GM18867 (cell line): ENCODE data around the gene NEDD8.

Source experiments
- ATAC-seq: cut with Tn5 transposase; IDR thresholded peaks from one replicate; pipeline ENCODE4 v1.9.1; 2021; ENCODE audit warnings: mild to moderate bottlenecking, moderate library complexity; ENCODE audit not compliant: unreplicated experiment

The NEDD8 gene

DNA sequence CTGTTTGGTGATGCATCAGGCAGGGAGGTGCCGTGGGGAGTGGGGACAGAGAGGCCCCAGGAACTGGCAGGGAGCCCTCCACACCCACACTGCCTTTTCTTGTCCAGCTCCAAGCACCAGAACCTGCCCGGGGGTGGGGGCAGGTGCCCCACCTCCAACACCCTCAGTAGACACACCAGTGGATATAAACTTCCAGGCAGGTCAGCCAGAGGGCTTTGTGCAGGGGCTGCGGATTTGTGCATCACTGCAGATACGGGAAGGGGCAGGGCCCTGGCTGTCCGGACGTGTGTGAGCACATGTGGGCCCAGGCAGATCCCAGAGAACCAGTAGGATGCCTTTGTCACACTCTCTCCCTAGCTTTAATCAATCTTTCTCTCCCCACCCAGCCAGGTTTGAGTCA lies 32.1 kb upstream of the NEDD8 start:
- no peak for ATAC-seq

GRCh38 chr14:24263848-24264247 lies 31.7 kb upstream of the NEDD8 start:
- no peak for ATAC-seq

DNA sequence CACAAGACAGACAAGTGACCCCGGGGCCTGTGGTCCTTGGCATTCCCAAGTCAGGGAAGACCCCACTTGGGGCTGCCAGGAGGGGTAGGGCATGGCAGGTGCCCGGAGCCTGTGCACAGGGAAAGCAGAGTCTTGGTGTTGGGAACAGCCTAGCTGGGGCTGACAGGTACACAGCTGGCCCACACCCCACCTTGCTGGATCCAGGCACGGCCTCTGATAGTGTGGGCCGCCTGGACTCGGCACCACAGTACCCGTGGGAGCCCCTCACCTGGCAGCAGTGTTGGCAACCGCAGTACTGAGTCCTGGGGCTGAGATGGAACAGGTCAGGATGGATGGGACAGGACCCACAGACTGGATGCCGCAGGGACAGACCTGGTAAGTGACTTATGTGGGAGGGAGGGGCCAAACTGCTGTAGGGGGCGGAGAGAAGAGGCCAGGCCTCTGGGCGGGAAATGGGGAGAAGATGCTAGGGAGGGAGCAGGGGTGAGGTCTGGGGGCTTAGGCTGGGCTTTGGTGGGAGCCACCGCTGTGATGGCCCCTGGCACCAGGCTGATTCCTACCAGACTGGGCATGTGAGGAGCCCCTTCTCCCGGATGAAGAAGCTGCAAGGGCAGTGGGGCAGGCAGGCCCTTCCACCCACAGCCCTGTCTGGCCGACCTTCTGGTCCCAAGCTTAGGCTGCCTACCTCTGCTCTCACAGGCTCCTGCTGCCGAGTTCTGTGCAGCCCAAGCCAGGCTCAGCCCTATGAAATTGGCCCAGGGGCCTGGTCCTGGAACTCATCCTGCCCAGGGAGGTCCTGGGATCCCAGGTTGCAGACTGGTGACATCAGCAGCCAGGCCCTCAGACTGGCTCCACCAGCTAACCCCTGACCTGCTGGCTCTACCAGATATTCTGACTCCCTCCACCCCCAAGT lies 30.9 kb upstream of the NEDD8 start, which contains the start of gene TGM1:
Gene TGM1 (minus strand): TSS at position 357 of the 913 bp plus-strand sequence. CDS start 825 bp downstream, outside the sequence.
- no peak for ATAC-seq

GRCh38 chr14:24261969-24262327 lies 29.8 kb upstream of the NEDD8 start:
- ATAC-seq, result no peak

DNA sequence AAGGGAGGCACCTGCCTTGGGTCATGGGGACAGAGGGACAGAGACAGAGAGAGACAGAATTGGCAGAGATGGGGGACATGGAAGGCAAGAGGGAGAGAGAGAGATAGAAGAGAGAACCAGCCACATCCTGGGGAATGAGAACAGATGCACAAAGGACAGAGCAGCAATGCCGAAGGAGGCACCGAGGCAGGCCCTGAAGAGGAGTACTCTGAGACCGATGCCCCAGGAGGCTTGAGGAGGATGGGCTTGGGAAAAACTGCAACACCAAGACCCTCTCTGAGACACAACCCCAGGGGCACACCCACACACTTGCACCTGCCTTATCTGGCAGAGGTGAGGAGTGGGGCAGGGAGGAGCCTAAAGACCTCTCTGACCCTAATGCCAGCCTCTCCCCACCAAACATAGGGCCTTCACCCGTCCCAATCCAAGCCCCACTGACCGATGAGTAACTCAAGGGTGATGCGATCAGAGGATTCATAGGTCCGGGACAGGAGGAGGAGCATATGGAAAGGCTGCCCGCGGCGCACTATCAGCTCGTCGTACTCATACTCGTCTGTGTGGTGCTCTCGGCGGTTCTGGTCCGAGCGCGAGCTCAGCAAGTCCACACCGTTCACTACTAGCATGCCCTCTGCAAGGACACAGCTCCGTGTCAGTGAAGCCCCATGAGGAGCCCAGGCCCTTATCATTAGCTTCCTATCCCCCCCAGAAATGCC lies 29.2 kb upstream of the NEDD8 start:
- no peak for ATAC-seq

- no peak for ATAC-seq
Measured at GRCh38 chr14:24260780-24261157, 28.6 kb upstream of the NEDD8 start.

- ATAC-seq, result no peak
Measured at GRCh38 chr14:24260026-24260779, 28.0 kb upstream of the NEDD8 start.

GRCh38 chr14:24259282-24260025 lies 27.3 kb upstream of the NEDD8 start:
- ATAC-seq, result no peak

DNA sequence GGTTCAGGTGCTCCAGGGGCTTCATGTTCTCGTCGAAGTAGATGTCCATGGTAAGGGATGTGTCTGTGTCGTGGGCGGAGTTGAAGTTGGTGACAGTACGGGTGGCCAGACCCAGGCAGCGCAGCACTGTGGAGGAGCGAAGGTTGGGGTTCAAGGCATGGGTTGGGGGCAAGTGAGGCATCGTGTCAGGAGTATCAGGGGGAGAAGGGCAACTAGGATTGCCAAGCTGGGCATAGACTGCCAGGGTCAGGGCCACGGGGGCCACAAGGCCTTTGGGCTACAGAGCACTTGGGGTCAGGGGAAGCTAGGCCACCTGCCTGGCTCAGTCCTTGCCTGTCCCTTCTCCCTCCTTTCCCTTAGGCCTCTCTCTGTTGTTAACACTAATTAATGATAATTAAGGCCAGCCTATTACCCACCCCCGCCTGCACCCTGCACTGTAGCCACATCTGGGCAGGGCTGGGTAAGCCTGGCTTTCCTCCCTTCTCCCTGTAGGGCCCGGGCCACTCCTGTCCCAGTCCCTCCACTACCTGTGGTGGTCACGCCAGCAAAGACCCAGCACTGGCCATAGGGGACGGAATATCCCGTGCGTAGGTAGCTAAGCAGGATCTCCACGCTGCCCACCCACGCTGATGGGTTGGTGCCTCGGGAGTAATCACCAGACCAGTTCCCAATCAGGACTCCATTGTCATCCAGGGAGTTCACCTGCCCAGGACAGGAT lies 26.5 kb upstream of the NEDD8 start:
- ATAC-seq, result no peak

GRCh38 chr14:24258119-24258518 lies 26.0 kb upstream of the NEDD8 start:
- ATAC-seq, result no peak

DNA sequence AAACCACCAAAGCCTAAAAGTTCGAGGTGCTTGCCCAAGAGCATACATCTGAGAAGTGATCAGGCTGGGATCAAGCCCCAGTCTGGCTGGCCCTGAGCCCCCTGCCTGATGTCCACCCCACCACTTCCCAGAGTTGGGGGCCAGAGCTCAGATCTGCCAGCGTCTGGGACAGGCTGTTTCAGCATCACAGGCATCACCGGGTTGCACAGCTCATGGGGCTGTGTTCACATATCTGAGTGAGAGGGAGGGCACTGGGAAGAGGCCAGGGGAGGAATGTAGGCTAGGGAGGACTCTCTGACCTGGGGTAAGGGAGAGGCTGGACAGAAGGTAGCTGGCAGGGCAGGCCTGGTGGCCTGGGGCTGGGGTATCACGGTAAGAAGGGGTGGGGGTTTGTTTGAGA lies 24.8 kb upstream of the NEDD8 start:
- no peak for ATAC-seq

GRCh38 chr14:24255931-24256711 lies 24.0 kb upstream of the NEDD8 start:
- no peak for ATAC-seq

- ATAC-seq, result no peak
Measured at GRCh38 chr14:24255438-24255837, 23.3 kb upstream of the NEDD8 start.

DNA sequence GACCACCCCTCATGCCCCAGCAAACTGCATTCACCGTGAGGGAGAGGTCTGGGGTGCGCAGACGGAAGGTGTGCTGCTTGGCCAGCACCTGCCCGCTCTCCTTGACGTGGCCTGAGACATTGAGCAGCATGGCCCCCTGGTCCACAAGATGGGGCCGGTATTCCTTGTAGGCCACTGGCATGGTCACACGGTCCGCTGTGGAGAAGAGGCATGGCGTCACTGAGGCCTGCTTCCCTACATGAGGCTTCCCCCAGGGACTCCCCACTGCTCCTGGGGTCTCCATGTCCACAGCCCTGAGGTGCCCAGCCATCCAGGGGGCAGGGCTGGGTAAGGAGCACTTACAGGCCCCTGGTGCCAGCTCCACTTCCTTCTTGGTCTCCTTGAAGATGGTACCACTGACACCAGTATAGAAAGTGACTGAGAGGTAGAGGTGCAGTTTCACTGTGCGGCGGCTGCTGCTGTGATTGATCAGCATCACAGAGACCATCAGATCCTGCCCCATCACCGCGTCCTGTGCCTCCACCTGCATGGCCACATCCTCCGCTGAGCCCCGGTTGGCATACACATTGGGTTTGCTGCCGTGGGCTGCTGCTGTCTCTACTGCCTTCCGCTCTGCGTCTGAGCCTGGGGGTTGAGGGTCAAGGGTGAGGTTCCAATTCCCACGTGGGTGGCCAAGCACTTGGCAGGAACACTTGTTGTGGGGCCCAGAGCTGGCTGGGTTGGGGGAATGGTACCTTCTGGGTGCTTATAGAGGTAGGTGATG lies 22.6 kb upstream of the NEDD8 start:
- ATAC-seq, result no peak

- ATAC-seq, result no peak
Measured at GRCh38 chr14:24253936-24254335, 21.8 kb upstream of the NEDD8 start.

GRCh38 chr14:24252289-24253124 lies 20.3 kb upstream of the NEDD8 start:
- no peak for ATAC-seq

DNA sequence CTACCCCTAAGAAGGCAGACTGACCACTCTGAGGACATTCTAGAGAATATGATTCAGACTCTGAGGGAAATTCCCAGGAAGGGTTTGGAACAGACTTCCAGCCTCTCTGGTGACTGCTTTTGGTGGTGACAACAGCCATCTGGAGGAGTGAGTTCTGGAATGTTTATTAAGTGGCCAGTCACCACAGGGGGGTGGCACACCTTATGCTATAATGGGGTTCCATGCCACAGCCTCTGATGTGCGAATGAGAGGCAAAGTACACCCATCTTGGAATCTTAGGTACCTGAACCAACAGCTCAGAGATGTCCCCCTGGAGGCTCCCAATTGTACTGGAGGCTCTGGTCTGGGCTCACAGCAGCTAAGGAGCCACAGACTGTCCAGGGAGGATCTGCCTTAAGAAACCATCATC lies 19.7 kb upstream of the NEDD8 start:
- ATAC-seq, result no peak

GRCh38 chr14:24250354-24250753 lies 18.2 kb upstream of the NEDD8 start:
- no peak for ATAC-seq
